K562 (cell line): ENCODE results near the gene NMRAL1. TPM values are rescaled to one million over a fixed set of nuclear protein-coding genes. Genes with fewer than 3 reads are reported as not detected.

Source experiments
- CTBP1 ChIP-seq: fragments of 450-650 bp; IDR thresholded peaks from 2 replicates; pipeline ENCODE4 v1.6.1; 2016; ENCODE audit warnings: borderline replicate concordance
- ELF1 ChIP-seq: fragments of 200-800 bp; sonication (Bioruptor generic); IDR thresholded peaks from 2 replicates; pipeline ENCODE4 v1.6.1; 2016; ENCODE audit warnings: missing genetic modification characterization, missing compliant biosample characterization
- LARP7 ChIP-seq: fragments of 450-650 bp; IDR thresholded peaks from 2 replicates; pipeline ENCODE4 v1.6.1; 2016
- MAFF ChIP-seq: IDR thresholded peaks from 2 replicates; pipeline ENCODE4 v1.6.1; 2012; ENCODE audit warnings: low read length, improper control_type of control experiment
- NBN ChIP-seq: fragments of 450-650 bp; IDR thresholded peaks from 2 replicates; pipeline ENCODE4 v1.6.1; 2016; ENCODE audit warnings: low read depth, mild to moderate bottlenecking
- PML ChIP-seq: IDR thresholded peaks from 2 replicates; pipeline ENCODE4 v1.6.1; 2012; ENCODE audit warnings: low read length, inconsistent platforms
- RB1 ChIP-seq: fragments of 450-650 bp; IDR thresholded peaks from 2 replicates; pipeline ENCODE4 v1.6.1; 2017; ENCODE audit warnings: low read depth, mild to moderate bottlenecking
- TAF1 ChIP-seq: IDR thresholded peaks from 2 replicates; pipeline ENCODE4 v1.6.1; 2011; ENCODE audit warnings: mild to moderate bottlenecking, low read length, moderate library complexity; ENCODE audit not compliant: insufficient read depth, control insufficient read depth, severe bottlenecking; ENCODE audit errors: extremely low read depth
- ZKSCAN8 ChIP-seq: fragments of 200-800 bp; sonication (Bioruptor generic); IDR thresholded peaks from 2 replicates; pipeline ENCODE4 v1.6.1; 2016; ENCODE audit warnings: missing genetic modification characterization, missing compliant biosample characterization
- ZNF232 ChIP-seq: sonication (generic); formaldehyde crosslinking; IDR thresholded peaks from 2 replicates; pipeline ENCODE4 v1.8.0; 2022; ENCODE audit warnings: mild to moderate bottlenecking, missing genetic modification reagents
- ZNF24 ChIP-seq: fragments of 450-650 bp; IDR thresholded peaks from 2 replicates; pipeline ENCODE4 v1.6.1; 2016
- ZNF41 ChIP-seq: fragments of 250-450 bp; sonication (Bioruptor Pico); conservative IDR thresholded peaks from 2 replicates; pipeline ENCODE4 v1.4.0; 2020; ENCODE audit warnings: mild to moderate bottlenecking
- ZNF583 ChIP-seq: fragments of 250-450 bp; sonication (Bioruptor Pico); IDR thresholded peaks from 2 replicates; pipeline ENCODE4 v1.4.0; 2020
- polyA plus RNA-seq, 8 experiments: library from polyadenylated mRNA; depleted of rRNA in 4 of 8; stranded (reverse) in 5 of 8; unstranded in 3 of 8; fragments of >200 nt; fragmentation: Nextera tagmentation in 2 of 8; fragmentation: Illumina TruSeq in 1 of 8; extraction: Ambion mirVana in 2 of 8; extraction: Trizol in 1 of 8; gene quantifications; 2 replicates each; pipeline versions ENCODE4 v1.2.1 to v1.2.3, GENCODE V29; 2011 to 2014; ENCODE audit warnings: inconsistent platforms in 1 of 8, missing spikeins in 1 of 8
- total RNA-seq, 7 experiments: library from RNA; depleted of rRNA in 6 of 7; stranded (reverse); fragments of >200 nt in 6 of 7; fragmentation: Illumina TruSeq in 2 of 7; extraction: Trizol in 2 of 7; gene quantifications; 2 replicates each; pipeline versions ENCODE4 v1.2.1 to v1.2.3, GENCODE V29; 2011 to 2021; ENCODE audit warnings: low replicate concordance in 1 of 7
- TF ChIP-seq, protein P1 (sequence below): fragments of 450-650 bp; IDR thresholded peaks from 2 replicates; pipeline ENCODE4 v1.6.1; 2016; ENCODE audit warnings: mild to moderate bottlenecking, moderate library complexity

NMRAL1 gene
- total and polyA plus RNA-seq, 9 of the 15 experiments (the other 6 are each of a cell fraction or from before 2014, with no cell fraction given): 6.3 to 116 (median 63.2) TPM

DNA sequence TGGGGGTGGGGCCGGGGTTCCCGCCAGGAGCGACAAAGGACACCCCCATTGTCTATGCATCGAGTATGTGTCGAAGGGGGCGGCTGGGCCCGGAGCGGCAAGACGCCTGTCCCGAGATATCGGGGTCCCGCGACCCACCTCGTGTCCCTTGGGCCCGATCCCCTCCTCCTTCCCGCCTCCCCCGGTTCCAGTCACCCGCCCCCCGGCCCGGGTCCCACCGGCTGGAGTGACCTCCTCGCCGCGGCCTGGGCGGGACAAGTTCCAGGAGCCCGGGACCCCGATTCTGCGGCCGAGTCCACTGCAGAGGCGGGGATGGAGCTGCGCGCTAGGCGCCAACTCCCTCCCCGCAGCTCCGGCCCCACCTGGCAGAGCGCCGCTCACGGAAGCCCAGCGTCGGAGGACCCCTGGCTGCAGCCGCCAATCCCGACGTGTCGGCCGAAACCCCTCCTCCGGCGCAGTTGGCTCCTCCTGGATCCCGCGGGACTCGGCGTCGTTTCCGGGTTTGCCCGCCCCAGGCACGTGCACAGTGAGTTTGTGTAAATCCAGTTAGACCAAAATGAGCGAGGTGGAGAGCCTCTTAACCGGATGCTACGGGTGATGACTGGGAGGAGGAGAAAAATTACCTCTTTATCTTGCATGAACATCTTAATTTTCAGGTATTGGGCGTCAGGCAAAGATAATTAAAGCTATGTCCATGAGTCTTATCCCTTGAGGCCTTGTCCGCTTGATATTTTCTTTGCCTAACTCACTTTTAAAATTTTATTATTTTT lies at the start of gene NMRAL1 (continued):
- no peak for TF ChIP-seq ZNF41 (CRISPR knock-in tag)
- peak; percentile 54; the same call in 1 of the 2 replicates for TF ChIP-seq PML
- no peak for TF ChIP-seq NBN
- no peak for TF ChIP-seq ZKSCAN8 (CRISPR knock-in tag)
- TF ChIP-seq, protein P1, sequence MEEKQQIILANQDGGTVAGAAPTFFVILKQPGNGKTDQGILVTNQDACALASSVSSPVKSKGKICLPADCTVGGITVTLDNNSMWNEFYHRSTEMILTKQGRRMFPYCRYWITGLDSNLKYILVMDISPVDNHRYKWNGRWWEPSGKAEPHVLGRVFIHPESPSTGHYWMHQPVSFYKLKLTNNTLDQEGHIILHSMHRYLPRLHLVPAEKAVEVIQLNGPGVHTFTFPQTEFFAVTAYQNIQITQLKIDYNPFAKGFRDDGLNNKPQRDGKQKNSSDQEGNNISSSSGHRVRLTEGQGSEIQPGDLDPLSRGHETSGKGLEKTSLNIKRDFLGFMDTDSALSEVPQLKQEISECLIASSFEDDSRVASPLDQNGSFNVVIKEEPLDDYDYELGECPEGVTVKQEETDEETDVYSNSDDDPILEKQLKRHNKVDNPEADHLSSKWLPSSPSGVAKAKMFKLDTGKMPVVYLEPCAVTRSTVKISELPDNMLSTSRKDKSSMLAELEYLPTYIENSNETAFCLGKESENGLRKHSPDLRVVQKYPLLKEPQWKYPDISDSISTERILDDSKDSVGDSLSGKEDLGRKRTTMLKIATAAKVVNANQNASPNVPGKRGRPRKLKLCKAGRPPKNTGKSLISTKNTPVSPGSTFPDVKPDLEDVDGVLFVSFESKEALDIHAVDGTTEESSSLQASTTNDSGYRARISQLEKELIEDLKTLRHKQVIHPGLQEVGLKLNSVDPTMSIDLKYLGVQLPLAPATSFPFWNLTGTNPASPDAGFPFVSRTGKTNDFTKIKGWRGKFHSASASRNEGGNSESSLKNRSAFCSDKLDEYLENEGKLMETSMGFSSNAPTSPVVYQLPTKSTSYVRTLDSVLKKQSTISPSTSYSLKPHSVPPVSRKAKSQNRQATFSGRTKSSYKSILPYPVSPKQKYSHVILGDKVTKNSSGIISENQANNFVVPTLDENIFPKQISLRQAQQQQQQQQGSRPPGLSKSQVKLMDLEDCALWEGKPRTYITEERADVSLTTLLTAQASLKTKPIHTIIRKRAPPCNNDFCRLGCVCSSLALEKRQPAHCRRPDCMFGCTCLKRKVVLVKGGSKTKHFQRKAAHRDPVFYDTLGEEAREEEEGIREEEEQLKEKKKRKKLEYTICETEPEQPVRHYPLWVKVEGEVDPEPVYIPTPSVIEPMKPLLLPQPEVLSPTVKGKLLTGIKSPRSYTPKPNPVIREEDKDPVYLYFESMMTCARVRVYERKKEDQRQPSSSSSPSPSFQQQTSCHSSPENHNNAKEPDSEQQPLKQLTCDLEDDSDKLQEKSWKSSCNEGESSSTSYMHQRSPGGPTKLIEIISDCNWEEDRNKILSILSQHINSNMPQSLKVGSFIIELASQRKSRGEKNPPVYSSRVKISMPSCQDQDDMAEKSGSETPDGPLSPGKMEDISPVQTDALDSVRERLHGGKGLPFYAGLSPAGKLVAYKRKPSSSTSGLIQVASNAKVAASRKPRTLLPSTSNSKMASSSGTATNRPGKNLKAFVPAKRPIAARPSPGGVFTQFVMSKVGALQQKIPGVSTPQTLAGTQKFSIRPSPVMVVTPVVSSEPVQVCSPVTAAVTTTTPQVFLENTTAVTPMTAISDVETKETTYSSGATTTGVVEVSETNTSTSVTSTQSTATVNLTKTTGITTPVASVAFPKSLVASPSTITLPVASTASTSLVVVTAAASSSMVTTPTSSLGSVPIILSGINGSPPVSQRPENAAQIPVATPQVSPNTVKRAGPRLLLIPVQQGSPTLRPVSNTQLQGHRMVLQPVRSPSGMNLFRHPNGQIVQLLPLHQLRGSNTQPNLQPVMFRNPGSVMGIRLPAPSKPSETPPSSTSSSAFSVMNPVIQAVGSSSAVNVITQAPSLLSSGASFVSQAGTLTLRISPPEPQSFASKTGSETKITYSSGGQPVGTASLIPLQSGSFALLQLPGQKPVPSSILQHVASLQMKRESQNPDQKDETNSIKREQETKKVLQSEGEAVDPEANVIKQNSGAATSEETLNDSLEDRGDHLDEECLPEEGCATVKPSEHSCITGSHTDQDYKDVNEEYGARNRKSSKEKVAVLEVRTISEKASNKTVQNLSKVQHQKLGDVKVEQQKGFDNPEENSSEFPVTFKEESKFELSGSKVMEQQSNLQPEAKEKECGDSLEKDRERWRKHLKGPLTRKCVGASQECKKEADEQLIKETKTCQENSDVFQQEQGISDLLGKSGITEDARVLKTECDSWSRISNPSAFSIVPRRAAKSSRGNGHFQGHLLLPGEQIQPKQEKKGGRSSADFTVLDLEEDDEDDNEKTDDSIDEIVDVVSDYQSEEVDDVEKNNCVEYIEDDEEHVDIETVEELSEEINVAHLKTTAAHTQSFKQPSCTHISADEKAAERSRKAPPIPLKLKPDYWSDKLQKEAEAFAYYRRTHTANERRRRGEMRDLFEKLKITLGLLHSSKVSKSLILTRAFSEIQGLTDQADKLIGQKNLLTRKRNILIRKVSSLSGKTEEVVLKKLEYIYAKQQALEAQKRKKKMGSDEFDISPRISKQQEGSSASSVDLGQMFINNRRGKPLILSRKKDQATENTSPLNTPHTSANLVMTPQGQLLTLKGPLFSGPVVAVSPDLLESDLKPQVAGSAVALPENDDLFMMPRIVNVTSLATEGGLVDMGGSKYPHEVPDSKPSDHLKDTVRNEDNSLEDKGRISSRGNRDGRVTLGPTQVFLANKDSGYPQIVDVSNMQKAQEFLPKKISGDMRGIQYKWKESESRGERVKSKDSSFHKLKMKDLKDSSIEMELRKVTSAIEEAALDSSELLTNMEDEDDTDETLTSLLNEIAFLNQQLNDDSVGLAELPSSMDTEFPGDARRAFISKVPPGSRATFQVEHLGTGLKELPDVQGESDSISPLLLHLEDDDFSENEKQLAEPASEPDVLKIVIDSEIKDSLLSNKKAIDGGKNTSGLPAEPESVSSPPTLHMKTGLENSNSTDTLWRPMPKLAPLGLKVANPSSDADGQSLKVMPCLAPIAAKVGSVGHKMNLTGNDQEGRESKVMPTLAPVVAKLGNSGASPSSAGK: peak; percentile 96
- no peak for TF ChIP-seq ZNF583 (CRISPR knock-in tag)
- TF ChIP-seq RB1: peak; percentile 81; the same call in 1 of the 2 replicates
- peak; percentile 49; the same call in 1 of the 2 replicates for TF ChIP-seq MAFF
- peak; percentile 83 for TF ChIP-seq TAF1
- no peak for TF ChIP-seq ZNF24
- peak; percentile 54; the same call in 1 of the 2 replicates for TF ChIP-seq CTBP1
- no peak for TF ChIP-seq LARP7
- TF ChIP-seq ELF1 (tag): peak; percentile 97
- TF ChIP-seq ZNF232 (CRISPR knock-in tag): peak; percentile 29; the same call in 1 of the 2 replicates
